Neuronal stem cell (in vitro differentiated cells): ENCODE data around the gene UGT2A1. TPM values are rescaled to one million over a fixed set of nuclear protein-coding genes. Genes with fewer than 3 reads are reported as not detected.

Experiments used
- small RNA-seq: library from polyadenylated mRNA; stranded (forward); fragments of <200 nt; extraction: miRNeasy Mini kit (QIAGEN cat#:217004); gene quantifications from one replicate; pipeline ENCODE3, GENCODE V24; 2013; ENCODE audit not compliant: insufficient read depth

UGT2A1 gene

Small RNA genes lying within 50 kb of the gene (small RNA-seq; reads per million reads assigned to genes)
- not detected for gene UGT2A2
